H9 (cell line): ENCODE measurements around the gene CWC27. TPM values are rescaled to one million over a fixed set of nuclear protein-coding genes. Genes with fewer than 3 reads are reported as not detected.

Experiments
- DNase-seq: peaks from one replicate; pipeline ENCODE4 v3.0.0-alpha.2; 2017
- H2AFZ ChIP-seq: one replicate; pipeline ENCODE4 v1.6.1; 2013; ENCODE audit warnings: mild to moderate bottlenecking, low read length, control low read depth, moderate library complexity
- H2AK5ac ChIP-seq: 2 replicates; pipeline ENCODE4 v1.6.1; 2013; ENCODE audit warnings: low read length, control low read depth, mixed read lengths; ENCODE audit not compliant: insufficient read length
- H2BK120ac ChIP-seq: one replicate; pipeline ENCODE4 v1.6.1; 2013; ENCODE audit warnings: low read depth, mild to moderate bottlenecking, low read length, control low read depth, inconsistent platforms; ENCODE audit not compliant: poor library complexity, severe bottlenecking
- H2BK12ac ChIP-seq: 2 replicates; pipeline ENCODE4 v1.6.1; 2013; ENCODE audit warnings: low read length, control low read depth, mixed read lengths, low read depth; ENCODE audit not compliant: insufficient read length
- H2BK15ac ChIP-seq: 2 replicates; pipeline ENCODE4 v1.6.1; 2013; ENCODE audit warnings: low read depth, low read length, control low read depth
- H2BK20ac ChIP-seq: one replicate; pipeline ENCODE4 v1.6.1; 2013; ENCODE audit warnings: low read depth, mild to moderate bottlenecking, low read length, control low read depth, inconsistent platforms; ENCODE audit not compliant: poor library complexity, severe bottlenecking
- H2BK5ac ChIP-seq: 2 replicates; pipeline ENCODE4 v1.6.1; 2013; ENCODE audit warnings: low read length, control low read depth, mixed read lengths; ENCODE audit not compliant: insufficient read length
- H3K14ac ChIP-seq: 2 replicates; pipeline ENCODE4 v1.6.1; 2013; ENCODE audit warnings: low read length, control low read depth; ENCODE audit not compliant: insufficient read depth
- H3K18ac ChIP-seq: 2 replicates; pipeline ENCODE4 v1.6.1; 2013; ENCODE audit warnings: low read depth, mild to moderate bottlenecking, mixed read lengths, low read length, control low read depth; ENCODE audit not compliant: insufficient read length
- H3K23ac ChIP-seq: 2 replicates; pipeline ENCODE4 v1.6.1; 2013; ENCODE audit warnings: low read length, control low read depth, mixed read lengths, low read depth; ENCODE audit not compliant: insufficient read length
- H3K23me2 ChIP-seq: 2 replicates; pipeline ENCODE4 v1.6.1; 2013; ENCODE audit warnings: low read depth, mild to moderate bottlenecking, mixed read lengths, low read length, control low read depth; ENCODE audit not compliant: insufficient read length, poor library complexity, severe bottlenecking
- H3K27ac ChIP-seq: 2 replicates; pipeline ENCODE4 v1.5.1; 2013; ENCODE audit warnings: low read length, control low read depth, mixed read lengths, low read depth; ENCODE audit not compliant: insufficient read length
- H3K27me3 ChIP-seq: 2 replicates; pipeline ENCODE4 v1.6.1; 2013; ENCODE audit warnings: low read length, control low read depth, inconsistent platforms; ENCODE audit not compliant: insufficient read depth
- H3K4ac ChIP-seq: 2 replicates; pipeline ENCODE4 v1.6.1; 2013; ENCODE audit warnings: low read depth, mild to moderate bottlenecking, control low read depth, inconsistent platforms, low read length, moderate library complexity
- H3K4me1 ChIP-seq: 2 replicates; pipeline ENCODE4 v1.6.1; 2013; ENCODE audit warnings: low read length, control low read depth, inconsistent platforms; ENCODE audit not compliant: insufficient read depth
- H3K4me2 ChIP-seq: 2 replicates; pipeline ENCODE4 v1.6.1; 2013; ENCODE audit warnings: low read length, control low read depth, mixed read lengths; ENCODE audit not compliant: insufficient read length, insufficient read depth
- H3K56ac ChIP-seq: 2 replicates; pipeline ENCODE4 v1.6.1; 2013; ENCODE audit warnings: low read depth, mild to moderate bottlenecking, mixed read lengths, low read length, control low read depth; ENCODE audit not compliant: insufficient read length
- H3K79me1 ChIP-seq: 2 replicates; pipeline ENCODE4 v1.6.1; 2013; ENCODE audit warnings: low read depth, mild to moderate bottlenecking, moderate library complexity, low read length, control low read depth, inconsistent platforms; ENCODE audit not compliant: insufficient read depth, poor library complexity, severe bottlenecking
- H3K79me2 ChIP-seq: 2 replicates; pipeline ENCODE4 v1.6.1; 2013; ENCODE audit warnings: low read length, control low read depth, inconsistent platforms; ENCODE audit not compliant: insufficient read depth
- H3K9ac ChIP-seq: 2 replicates; pipeline ENCODE4 v1.6.1; 2013; ENCODE audit warnings: low read length, control low read depth, mixed read lengths; ENCODE audit not compliant: insufficient read length; ENCODE audit errors: extremely low read depth
- H3K9me3 ChIP-seq: one replicate; pipeline ENCODE4 v1.6.1; 2013; ENCODE audit warnings: low read depth, low read length, inconsistent platforms; ENCODE audit not compliant: control insufficient read depth
- H3T11ph ChIP-seq: one replicate; pipeline ENCODE4 v1.6.1; 2013; ENCODE audit warnings: mild to moderate bottlenecking, low read length, control low read depth, inconsistent platforms
- H4K20me1 ChIP-seq: one replicate; pipeline ENCODE4 v1.6.1; 2013; ENCODE audit not compliant: control insufficient read depth, insufficient read length, insufficient read depth
- H4K5ac ChIP-seq: 2 replicates; pipeline ENCODE4 v1.6.1; 2013; ENCODE audit warnings: low read depth, mild to moderate bottlenecking, mixed read lengths, low read length, control low read depth; ENCODE audit not compliant: insufficient read length
- H4K8ac ChIP-seq: replicated peaks from 2 replicates; pipeline ENCODE4 v1.6.1; 2013; ENCODE audit warnings: low read length, control low read depth, mixed read lengths, low read depth; ENCODE audit not compliant: insufficient read length
- H4K91ac ChIP-seq: 2 replicates; pipeline ENCODE4 v1.6.1; 2013; ENCODE audit warnings: low read depth, mild to moderate bottlenecking, moderate library complexity, mixed read lengths, low read length, control low read depth; ENCODE audit not compliant: insufficient read length
- H3K27ac Mint-ChIP-seq, 3 experiments: 2 replicates in 2 of 3; 3 replicates in 1 of 3; pipeline ENCODE4 v1.8.0; 2020 to 2021; ENCODE audit warnings: mixed read lengths in 3 of 3, mild to moderate bottlenecking in 1 of 3, moderate library complexity in 1 of 3
- H3K27me3 Mint-ChIP-seq: 2 replicates; pipeline ENCODE4 v1.8.0; 2021; ENCODE audit warnings: low read depth, mild to moderate bottlenecking, moderate library complexity, mixed read lengths
- H3K36me3 Mint-ChIP-seq, 3 experiments: 2 replicates in 2 of 3; 3 replicates in 1 of 3; pipeline ENCODE4 v1.8.0; 2020 to 2021; ENCODE audit warnings: low read depth in 3 of 3, mixed read lengths in 3 of 3; ENCODE audit not compliant: insufficient read depth in 1 of 3
- H3K4me1 Mint-ChIP-seq, 2 experiments: 2 replicates each; pipeline ENCODE4 v1.8.0; 2020; ENCODE audit warnings: mixed read lengths in 2 of 2
- H3K4me3 Mint-ChIP-seq, 2 experiments: 2 replicates in 1 of 2; 3 replicates in 1 of 2; pipeline ENCODE4 v1.8.0; 2020 to 2021; ENCODE audit warnings: mild to moderate bottlenecking in 2 of 2, mixed read lengths in 2 of 2, moderate library complexity in 1 of 2
- H3K9me3 Mint-ChIP-seq, 2 experiments: 2 replicates in 1 of 2; 3 replicates in 1 of 2; pipeline ENCODE4 v1.8.0; 2020; ENCODE audit warnings: mild to moderate bottlenecking in 2 of 2, mixed read lengths in 2 of 2, moderate library complexity in 1 of 2
- WGBS: extraction: QIAGEN DNeasy Blood & Tissue Kit; methylation state at CpG from one replicate; pipeline ENCODE4 v1.1.7; 2013; ENCODE audit warnings: missing lambda C conversion rate, low lambda C conversion rate, mixed read lengths; ENCODE audit not compliant: insufficient read length; ENCODE audit errors: extremely low coverage; 5-methylcytosine and 5-hydroxymethylcytosine counted together
- total RNA-seq: library from RNA; stranded (reverse); gene quantifications from 2 replicates; pipeline ENCODE4 v1.2.1, GENCODE V29; 2021
- TF ChIP-seq, protein P1 (sequence below): fragments of 200-600 bp; sonication (generic); conservative IDR thresholded peaks from 3 replicates; pipeline ENCODE4 v1.8.0; 2021; ENCODE audit warnings: antibody characterized with exemption, mild to moderate bottlenecking

The CWC27 gene
- total RNA-seq, 1 experiment from 2014 or later = 41.9 TPM

DNA sequence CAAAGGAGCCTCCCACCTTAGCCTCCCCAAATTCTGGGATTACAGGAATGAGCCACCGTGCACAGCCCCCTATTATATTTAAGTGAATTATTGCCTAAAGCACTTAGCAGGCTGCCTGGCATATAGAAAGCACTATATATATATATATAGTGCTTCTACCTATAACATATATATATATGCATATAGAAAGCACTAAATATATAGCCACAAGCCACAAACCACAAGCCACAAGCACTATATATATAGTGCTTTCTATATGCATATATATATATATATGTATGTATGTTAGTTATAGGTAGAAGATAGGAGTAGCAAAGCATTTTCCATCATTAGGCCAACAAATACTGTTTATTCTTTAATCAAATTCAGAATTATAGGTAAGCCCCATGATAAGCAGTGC is 185.8 kb downstream of the CWC27 start:
- Histone ChIP-seq H2BK12ac (no peak overlapping the region), H2AK5ac (no peak overlapping the region)

More for the DNA sequence above, 185.8 kb downstream of the CWC27 start:
- Histone ChIP-seq H3K18ac (no peak overlapping the region), H3K23ac (no peak overlapping the region), H3K4me2 (no peak overlapping the region), H4K8ac (no peak overlapping the region), H3K4me1 (no peaks in the 10 kb centered on the region), H3K23me2 (no peaks in the 10 kb centered on the region), H2BK15ac (no peak overlapping the region), H3K79me2 (no peaks in the 10 kb centered on the region), H4K91ac (no peak overlapping the region), H3K56ac (no peak overlapping the region), H3K14ac (no peak overlapping the region), H3K27ac (no peak overlapping the region), H2BK120ac (no peak overlapping the region), H3T11ph (no peak overlapping the region), H3K9me3 (no peaks in the 10 kb centered on the region), H3K27me3 (no peaks in the 10 kb centered on the region), H3K79me1 (no peaks in the 10 kb centered on the region), H4K5ac (no peak overlapping the region), H4K20me1 (no peaks in the 10 kb centered on the region), H3K9ac (no peak overlapping the region), H2BK20ac (no peak overlapping the region), H3K4ac (no peak overlapping the region), H2BK5ac (no peak overlapping the region), H2AFZ (no peak overlapping the region)
- TF ChIP-seq, protein P1, sequence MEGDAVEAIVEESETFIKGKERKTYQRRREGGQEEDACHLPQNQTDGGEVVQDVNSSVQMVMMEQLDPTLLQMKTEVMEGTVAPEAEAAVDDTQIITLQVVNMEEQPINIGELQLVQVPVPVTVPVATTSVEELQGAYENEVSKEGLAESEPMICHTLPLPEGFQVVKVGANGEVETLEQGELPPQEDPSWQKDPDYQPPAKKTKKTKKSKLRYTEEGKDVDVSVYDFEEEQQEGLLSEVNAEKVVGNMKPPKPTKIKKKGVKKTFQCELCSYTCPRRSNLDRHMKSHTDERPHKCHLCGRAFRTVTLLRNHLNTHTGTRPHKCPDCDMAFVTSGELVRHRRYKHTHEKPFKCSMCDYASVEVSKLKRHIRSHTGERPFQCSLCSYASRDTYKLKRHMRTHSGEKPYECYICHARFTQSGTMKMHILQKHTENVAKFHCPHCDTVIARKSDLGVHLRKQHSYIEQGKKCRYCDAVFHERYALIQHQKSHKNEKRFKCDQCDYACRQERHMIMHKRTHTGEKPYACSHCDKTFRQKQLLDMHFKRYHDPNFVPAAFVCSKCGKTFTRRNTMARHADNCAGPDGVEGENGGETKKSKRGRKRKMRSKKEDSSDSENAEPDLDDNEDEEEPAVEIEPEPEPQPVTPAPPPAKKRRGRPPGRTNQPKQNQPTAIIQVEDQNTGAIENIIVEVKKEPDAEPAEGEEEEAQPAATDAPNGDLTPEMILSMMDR = no peak
- no peaks in the 10 kb centered on the region for H3K27me3 Mint-ChIP-seq
- no peaks in the 10 kb centered on the region for H3K4me1 Mint-ChIP-seq
- H3K4me3 Mint-ChIP-seq = no peak overlapping the region
- DNase-seq = no peak
- WGBS = no CpG with 5 or more reads among the region's 1 CpG
- H3K9me3 Mint-ChIP-seq = no peaks in the 10 kb centered on the region
- no peak overlapping the region for H3K27ac Mint-ChIP-seq
- no peaks in the 10 kb centered on the region for H3K36me3 Mint-ChIP-seq
